ENCODE data around the gene USP34.

USP34 gene

GRCh38 chr2:61378281-61378680 is 92.6 kb downstream of the USP34 start:
- Histone ChIP-seq H3K4me3 (ENCODE audit: low read depth, low read length) (no peak overlapping the region), H3K79me2 (peaks cover 10% of the 10 kb centered on the region), H3K36me3 (ENCODE audit: control insufficient read depth, insufficient read depth, low read length) (no peaks in the 10 kb centered on the region), H3K9ac (no peak overlapping the region), H3K27ac (no peak overlapping the region), H3K27me3 (ENCODE audit: control insufficient read depth, insufficient read depth, low read length) (no peaks in the 10 kb centered on the region), H3K4me2 (ENCODE audit: low read length) (no peak overlapping the region), H2AFZ (no peak overlapping the region), H3K4me1 (no peaks in the 10 kb centered on the region), H3K9me3 (ENCODE audit: control insufficient read depth, low read length) (no peaks in the 10 kb centered on the region)
- TF ChIP-seq CTCF (IDR thresholded peaks at IDR 0.05) = no peak

- Histone ChIP-seq H2AFZ (no peak overlapping the region), H3K36me3 (ENCODE audit: control insufficient read depth, insufficient read depth, low read length) (no peaks in the 10 kb centered on the region), H3K4me3 (ENCODE audit: low read depth, low read length) (no peak overlapping the region), H3K79me2 (peaks cover 13% of the 10 kb centered on the region), H3K4me1 (no peaks in the 10 kb centered on the region), H3K4me2 (ENCODE audit: low read length) (no peak overlapping the region), H3K27me3 (ENCODE audit: control insufficient read depth, insufficient read depth, low read length) (no peaks in the 10 kb centered on the region), H3K9me3 (ENCODE audit: control insufficient read depth, low read length) (no peaks in the 10 kb centered on the region), H3K9ac (no peak overlapping the region), H3K27ac (no peak overlapping the region)
- TF ChIP-seq CTCF (IDR thresholded peaks at IDR 0.05) = no peak
These were observed 93.8 kb downstream of the USP34 start for GRCh38 chr2:61377046-61377445.

- Histone ChIP-seq H3K9ac (no peak overlapping the region), H3K4me1 (no peaks in the 10 kb centered on the region), H2AFZ (no peak overlapping the region), H3K27me3 (ENCODE audit: control insufficient read depth, insufficient read depth, low read length) (no peaks in the 10 kb centered on the region), H3K36me3 (ENCODE audit: control insufficient read depth, insufficient read depth, low read length) (no peaks in the 10 kb centered on the region), H3K79me2 (peaks cover 15% of the 10 kb centered on the region), H3K4me3 (ENCODE audit: low read depth, low read length) (no peak overlapping the region), H3K4me2 (ENCODE audit: low read length) (no peak overlapping the region), H3K9me3 (ENCODE audit: control insufficient read depth, low read length) (no peaks in the 10 kb centered on the region), H3K27ac (no peak overlapping the region)
- no peak for TF ChIP-seq CTCF (IDR thresholded peaks at IDR 0.05)
These were observed 94.7 kb downstream of the USP34 start for GRCh38 chr2:61376211-61376610.

- no peaks in the 10 kb centered on the region for H3K27me3 ChIP-seq (ENCODE audit: control insufficient read depth, insufficient read depth, low read length)
- no peaks in the 10 kb centered on the region for H3K9me3 ChIP-seq (ENCODE audit: control insufficient read depth, low read length)
- no peak overlapping the region for H3K27ac ChIP-seq
- H3K79me2 ChIP-seq = peaks cover 23% of the 10 kb centered on the region
- no peaks in the 10 kb centered on the region for H3K36me3 ChIP-seq (ENCODE audit: control insufficient read depth, insufficient read depth, low read length)
- no peak overlapping the region for H2AFZ ChIP-seq
- no peak overlapping the region for H3K4me3 ChIP-seq (ENCODE audit: low read depth, low read length)
- TF ChIP-seq CTCF (IDR thresholded peaks at IDR 0.05) = no peak
- no peak overlapping the region for H3K4me2 ChIP-seq (ENCODE audit: low read length)
- no peak overlapping the region for H3K9ac ChIP-seq
- no peaks in the 10 kb centered on the region for H3K4me1 ChIP-seq
These were observed 99.9 kb downstream of the USP34 start for GRCh38 chr2:61371027-61371426.

All from parathyroid adenoma (tissue), 2 donors.